Testis (tissue), 3 donors: Measurements from ENCODE around the gene MED26. TPM values are rescaled to one million over a fixed set of nuclear protein-coding genes. Genes with fewer than 3 reads are reported as not detected.

Experiments
- DNase-seq: peaks from one replicate; pipeline ENCODE4 v3.0.0-alpha.2; 2019
- H3K27ac ChIP-seq, 2 donors: fragments of 200-600 bp; sonication (generic); one replicate each; pipeline ENCODE4 v1.5.1; 2019
- H3K27me3 ChIP-seq: fragments of 200-600 bp; sonication (generic); one replicate; pipeline ENCODE4 v1.5.1; 2019
- H3K36me3 ChIP-seq: fragments of 200-600 bp; sonication (generic); one replicate; pipeline ENCODE4 v1.5.1; 2017; ENCODE audit warnings: low read depth; ENCODE audit errors: missing control alignments
- H3K4me1 ChIP-seq: fragments of 200-600 bp; sonication (generic); one replicate; pipeline ENCODE4 v1.5.1; 2019
- H3K4me3 ChIP-seq, 2 donors: fragments of 200-600 bp; sonication (generic); one replicate each; pipeline ENCODE4 v1.5.1; 2017 to 2019
- H3K9me3 ChIP-seq: fragments of 200-600 bp; sonication (generic); one replicate; pipeline ENCODE4 v1.5.1; 2017
- POLR2A ChIP-seq: fragments of 450-650 bp; IDR thresholded peaks from one replicate; pipeline ENCODE4 v1.6.1; 2017; ENCODE audit warnings: antibody characterized with exemption, mild to moderate bottlenecking, moderate library complexity
- WGBS, 2 donors: methylation state at CpG; one replicate each; pipeline ENCODE4 v1.1.5; 2018; 5-methylcytosine and 5-hydroxymethylcytosine counted together
- intact Hi-C: fragments of 100-400 bp; cut with DNase I; formaldehyde crosslinking; loops from one replicate; pipeline ENCODE4 v1.15.1; 2023; ENCODE audit warnings: low total_unique reads
- polyA plus RNA-seq: library from polyadenylated mRNA; stranded (reverse); fragments of 350-450 nt; fragmentation: Illumina TruSeq; extraction: RNeasy Lipid Tissue Mini Kit (QIAGEN cat#74804); gene quantifications from one replicate; pipeline ENCODE4 v1.2.3, GENCODE V29; 2014; ENCODE audit warnings: low read depth, low replicate concordance; ENCODE audit not compliant: insufficient read depth
- total RNA-seq, 2 donors: library from RNA; depleted of rRNA; stranded (reverse); fragments of >200 nt; gene quantifications; one replicate each; pipeline ENCODE4 v1.2.3, GENCODE V29; 2016
- TF ChIP-seq, protein P1 (sequence below), 3 experiments: fragments of 450-650 bp in 2 of 3; fragments of 200-600 bp in 1 of 3; sonication (generic) in 1 of 3; IDR thresholded peaks; one replicate each; pipeline ENCODE4 v1.5.1; 2016 to 2019; ENCODE audit warnings: antibody characterized with exemption in 3 of 3, mild to moderate bottlenecking in 2 of 3, moderate library complexity in 1 of 3

MED26 gene
- total and polyA plus RNA-seq, 3 donors from 2014 or later: 66.1 to 80.8 (median 66.5) TPM

DNA sequence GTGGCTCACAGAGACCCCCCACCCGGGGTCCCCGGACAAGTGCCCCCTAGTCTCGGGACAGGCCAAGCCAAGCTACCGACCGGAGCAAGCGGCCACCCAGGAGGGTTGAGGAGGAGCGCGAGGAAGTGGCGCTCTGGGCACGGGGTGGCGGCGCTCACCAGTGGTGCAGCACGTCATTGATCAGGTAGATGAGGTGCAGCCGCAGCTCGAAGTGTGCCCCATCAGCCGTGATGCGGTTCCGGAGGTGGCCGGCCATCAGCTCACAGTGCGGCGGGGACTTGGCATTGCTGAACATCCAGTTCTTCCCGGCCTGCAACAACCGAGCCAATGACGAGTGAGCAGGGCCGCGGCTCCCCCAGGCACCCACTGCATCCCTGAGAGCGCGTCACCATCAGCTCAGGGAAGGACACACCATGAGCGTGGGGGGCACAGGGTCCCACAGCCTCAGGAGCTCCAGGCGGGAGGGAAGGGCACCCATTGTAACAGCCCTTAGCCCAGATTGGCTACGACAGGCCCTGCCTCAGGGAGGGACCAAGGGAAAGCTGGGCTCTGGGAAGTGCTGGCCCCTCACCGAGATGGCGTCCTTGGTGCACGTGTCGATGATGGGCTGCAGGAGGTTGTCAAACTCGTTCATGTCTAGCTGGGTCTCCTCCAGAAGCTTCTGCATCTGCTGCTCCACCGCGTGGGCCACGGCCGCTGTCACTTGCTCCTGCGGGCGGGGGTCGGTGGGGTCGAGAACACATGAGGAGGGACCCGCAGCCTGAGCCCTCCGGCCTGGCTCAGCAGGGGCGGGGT lies 95.4 kb downstream of the MED26 start:
- TF ChIP-seq, protein P1, sequence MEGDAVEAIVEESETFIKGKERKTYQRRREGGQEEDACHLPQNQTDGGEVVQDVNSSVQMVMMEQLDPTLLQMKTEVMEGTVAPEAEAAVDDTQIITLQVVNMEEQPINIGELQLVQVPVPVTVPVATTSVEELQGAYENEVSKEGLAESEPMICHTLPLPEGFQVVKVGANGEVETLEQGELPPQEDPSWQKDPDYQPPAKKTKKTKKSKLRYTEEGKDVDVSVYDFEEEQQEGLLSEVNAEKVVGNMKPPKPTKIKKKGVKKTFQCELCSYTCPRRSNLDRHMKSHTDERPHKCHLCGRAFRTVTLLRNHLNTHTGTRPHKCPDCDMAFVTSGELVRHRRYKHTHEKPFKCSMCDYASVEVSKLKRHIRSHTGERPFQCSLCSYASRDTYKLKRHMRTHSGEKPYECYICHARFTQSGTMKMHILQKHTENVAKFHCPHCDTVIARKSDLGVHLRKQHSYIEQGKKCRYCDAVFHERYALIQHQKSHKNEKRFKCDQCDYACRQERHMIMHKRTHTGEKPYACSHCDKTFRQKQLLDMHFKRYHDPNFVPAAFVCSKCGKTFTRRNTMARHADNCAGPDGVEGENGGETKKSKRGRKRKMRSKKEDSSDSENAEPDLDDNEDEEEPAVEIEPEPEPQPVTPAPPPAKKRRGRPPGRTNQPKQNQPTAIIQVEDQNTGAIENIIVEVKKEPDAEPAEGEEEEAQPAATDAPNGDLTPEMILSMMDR (IDR thresholded peaks at IDR 0.05): no peak
- TF ChIP-seq POLR2A: no peak
- intact Hi-C loops: no loop called here
- Histone ChIP-seq H3K4me3 (no peak overlapping the region), H3K27me3 (no peaks in the 10 kb centered on the region), H3K27ac (no peak overlapping the region), H3K9me3 (no peaks in the 10 kb centered on the region), H3K36me3 (no peaks in the 10 kb centered on the region), H3K4me1 (no peaks in the 10 kb centered on the region)
- no peak for DNase-seq
- 82 to 93% methylated on average over 12 to 47 of the region's 47 CpGs for WGBS, 2 donors

DNA sequence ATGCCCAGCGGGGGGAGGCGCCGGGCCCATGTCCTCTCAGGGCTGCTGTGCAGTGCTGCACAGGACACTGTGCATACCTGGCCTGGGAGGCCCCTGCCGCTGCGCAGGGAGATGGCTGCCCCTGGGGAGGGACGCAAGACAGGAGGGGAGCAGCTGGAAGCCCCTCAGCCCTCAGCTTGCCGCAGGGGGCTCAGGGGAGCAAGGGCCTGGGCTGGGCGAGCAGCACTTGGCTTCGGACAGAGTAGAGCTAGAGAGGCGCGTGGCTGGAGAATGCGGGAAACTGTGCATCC lies 96.7 kb downstream of the MED26 start:
- Histone ChIP-seq H3K27ac (no peak overlapping the region), H3K9me3 (no peaks in the 10 kb centered on the region), H3K4me1 (no peaks in the 10 kb centered on the region), H3K4me3 (no peak overlapping the region), H3K36me3 (no peaks in the 10 kb centered on the region), H3K27me3 (no peaks in the 10 kb centered on the region)
- 93 to 96% methylated on average over 9 to 12 of the region's 12 CpGs for WGBS, 2 donors
- TF ChIP-seq, protein P1 (IDR thresholded peaks at IDR 0.05): no peak
- TF ChIP-seq POLR2A: no peak
- intact Hi-C loops: no loop called here
- no peak for DNase-seq

DNA sequence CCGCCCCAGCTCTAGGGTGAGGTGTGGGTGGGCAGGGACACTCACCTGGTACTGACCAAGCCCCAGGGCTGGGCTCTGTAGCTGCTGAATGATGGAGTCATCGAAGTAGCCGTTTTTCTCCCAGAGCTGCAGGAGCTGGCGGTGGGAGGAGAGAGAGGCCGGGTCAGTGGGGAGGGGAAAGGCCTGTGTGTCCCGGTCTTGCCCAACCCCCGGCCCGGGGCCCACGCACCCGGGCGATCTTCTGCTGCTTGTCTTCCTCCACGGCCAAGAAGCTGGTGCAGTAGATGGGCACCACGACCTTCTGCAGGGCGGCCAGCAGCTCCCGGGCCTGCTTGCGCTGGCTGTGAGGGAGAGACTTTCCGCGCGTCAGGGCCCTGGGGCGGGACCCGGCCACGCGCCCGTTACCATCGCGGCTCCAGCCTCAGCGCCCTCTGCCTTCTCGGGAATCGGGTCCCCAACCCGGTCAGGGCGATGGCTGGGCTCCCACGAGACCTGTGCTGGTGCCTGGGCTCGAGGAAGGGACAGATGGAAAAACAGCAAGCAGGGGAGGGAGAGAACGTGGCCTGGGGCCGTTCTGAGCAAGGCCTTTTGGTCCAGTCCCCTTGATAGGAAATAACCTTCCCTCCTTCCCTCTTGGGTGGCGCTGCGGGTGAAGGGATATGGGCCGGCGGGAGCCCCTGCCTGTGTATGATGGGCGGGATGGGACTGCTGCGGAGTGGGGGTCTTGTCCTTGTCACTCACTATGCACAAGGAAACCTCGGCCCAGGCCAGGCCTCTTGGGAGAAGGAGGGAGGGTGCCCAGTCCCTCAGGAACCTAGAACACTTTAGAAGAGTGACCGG lies 97.2 kb downstream of the MED26 start:
- no peaks in the 10 kb centered on the region for H3K36me3 ChIP-seq
- no peak overlapping the region for H3K27ac ChIP-seq
- no peak for DNase-seq
- TF ChIP-seq POLR2A: no peak
- TF ChIP-seq, protein P1 (IDR thresholded peaks at IDR 0.05): no peak
- intact Hi-C loops: no loop called here
- no peaks in the 10 kb centered on the region for H3K4me1 ChIP-seq
- H3K9me3 ChIP-seq: no peaks in the 10 kb centered on the region
- H3K27me3 ChIP-seq: no peaks in the 10 kb centered on the region
- no peak overlapping the region for H3K4me3 ChIP-seq
- WGBS, 2 donors: 88 to 91% methylated on average over 24 to 42 of the region's 43 CpGs

DNA sequence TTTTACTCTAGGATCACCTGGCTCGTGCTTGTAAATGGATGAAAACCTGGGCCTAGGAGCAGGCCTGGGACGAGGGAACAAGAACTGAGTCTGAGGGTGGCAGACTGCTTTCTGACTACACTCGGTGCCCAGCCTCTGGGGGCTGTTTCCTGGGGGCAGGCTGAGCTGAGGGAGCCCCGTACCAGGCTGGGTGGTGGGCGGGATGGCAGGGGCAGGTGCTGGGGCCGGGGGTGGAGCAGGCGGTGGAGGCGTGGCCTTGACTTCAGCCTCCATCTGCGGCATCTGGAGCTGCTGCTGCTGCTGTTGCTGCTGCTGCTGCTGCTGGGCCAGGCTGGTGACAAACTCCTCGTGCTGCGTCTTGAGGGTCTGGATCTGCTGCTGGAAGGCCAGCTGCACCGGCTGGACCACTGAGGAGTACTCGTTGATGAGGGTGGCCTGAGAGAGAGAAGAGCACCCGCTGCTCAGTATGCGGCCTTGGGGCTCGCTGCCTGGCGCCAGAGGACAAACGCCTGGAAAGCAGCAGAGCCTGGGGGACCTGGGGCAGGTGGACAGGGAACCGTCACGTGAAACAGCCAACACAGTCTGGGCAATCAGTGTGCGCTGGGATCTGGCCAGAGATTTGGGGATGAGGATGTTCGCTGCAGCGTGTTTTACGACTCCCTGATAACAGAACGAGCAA lies 98.4 kb downstream of the MED26 start:
- Histone ChIP-seq H3K4me3 (no peak overlapping the region), H3K27ac (no peak overlapping the region), H3K4me1 (no peaks in the 10 kb centered on the region), H3K27me3 (no peaks in the 10 kb centered on the region), H3K36me3 (no peaks in the 10 kb centered on the region), H3K9me3 (no peaks in the 10 kb centered on the region)
- no peak for DNase-seq
- intact Hi-C loops: no loop called here
- no peak for TF ChIP-seq POLR2A
- TF ChIP-seq, protein P1 (IDR thresholded peaks at IDR 0.05): no peak
- 84 to 87% methylated on average over 13 to 25 of the region's 25 CpGs for WGBS, 2 donors
